ENCODE results near the gene FARSB.

FARSB gene

DNA sequence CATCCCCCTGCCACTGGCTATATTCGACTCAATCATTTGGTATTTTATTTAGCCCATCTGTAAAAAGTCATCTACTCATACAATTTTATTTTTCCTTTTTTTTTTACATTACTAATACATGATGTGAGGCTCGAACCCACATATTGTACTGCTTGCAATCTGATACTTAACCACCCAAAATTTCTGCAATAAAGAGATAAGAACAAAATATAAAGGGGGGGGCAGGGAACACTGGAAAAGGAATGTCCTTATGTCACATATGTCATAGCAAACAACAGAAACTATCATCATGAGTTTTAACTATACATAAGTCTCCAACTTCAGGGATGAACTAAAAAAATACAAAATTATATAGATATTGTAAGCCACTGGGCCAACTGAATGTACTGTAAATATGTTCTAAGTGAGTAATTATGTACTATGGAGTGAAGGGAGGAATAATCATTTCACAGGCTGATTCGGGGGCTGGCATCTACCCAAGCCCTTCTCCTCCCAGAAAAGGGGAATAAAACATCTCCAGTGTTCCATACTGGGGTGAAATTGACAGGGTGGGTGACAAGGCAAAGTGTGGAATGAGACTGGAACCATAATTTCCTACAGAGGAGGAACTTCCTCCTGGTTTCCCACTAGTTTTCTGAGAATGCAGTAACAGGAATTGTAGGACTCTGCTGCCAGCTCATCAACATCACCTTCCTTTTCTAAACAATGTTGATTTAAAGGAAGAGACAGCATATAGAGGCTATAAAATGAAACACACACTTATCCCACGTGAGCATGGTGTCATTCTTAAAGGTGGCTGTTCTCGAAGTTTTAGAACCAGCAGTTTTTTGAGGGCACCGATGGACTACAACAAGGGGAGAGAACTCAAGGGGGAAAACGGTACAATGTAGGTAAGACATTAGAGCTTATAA is 79.5 kb downstream of the FARSB start:
- H3K36me3 ChIP-seq (ENCODE audit: control insufficient read depth, insufficient read depth, low read length), result peaks cover 7% of the 10 kb centered on the region
- no peaks in the 10 kb centered on the region for H3K9me3 ChIP-seq (ENCODE audit: control insufficient read depth, insufficient read depth, low read length)
- no peak overlapping the region for H3K4me3 ChIP-seq (ENCODE audit: low read depth, low read length)
- H3K27ac ChIP-seq (ENCODE audit: low read depth, low read length), result no peak overlapping the region
- no peaks in the 10 kb centered on the region; the same call in 1 of the 2 replicates for H3K4me1 ChIP-seq (ENCODE audit: control insufficient read depth, insufficient read depth, low read length)
- H3K27me3 ChIP-seq (ENCODE audit: control insufficient read depth, insufficient read depth, low read length), result no peaks in the 10 kb centered on the region
- H3K9ac ChIP-seq (ENCODE audit: low read depth, low read length), result no peak overlapping the region

DNA sequence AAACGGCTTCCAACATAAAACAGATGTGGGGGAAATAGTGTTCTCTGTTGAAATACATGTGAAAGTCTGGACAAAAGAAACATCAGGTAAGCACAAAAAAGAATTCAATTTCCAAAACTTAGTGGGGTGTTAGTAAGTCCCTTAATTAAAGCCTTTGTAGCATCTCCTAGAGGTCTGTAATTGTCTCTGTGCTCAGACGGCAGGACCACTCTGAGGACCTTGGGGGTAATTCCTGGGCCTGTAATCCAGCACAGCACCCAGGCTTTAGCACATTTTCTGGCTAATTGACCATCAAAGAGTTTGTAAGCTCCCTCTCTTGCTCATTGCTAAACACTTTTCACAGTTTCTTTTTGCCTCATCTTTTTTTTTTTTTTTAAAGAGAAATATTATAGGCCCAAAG is 80.3 kb downstream of the FARSB start:
- Histone ChIP-seq H3K9ac (ENCODE audit: low read depth, low read length) (no peak overlapping the region), H3K27me3 (ENCODE audit: control insufficient read depth, insufficient read depth, low read length) (no peaks in the 10 kb centered on the region), H3K9me3 (ENCODE audit: control insufficient read depth, insufficient read depth, low read length) (no peaks in the 10 kb centered on the region), H3K4me1 (ENCODE audit: control insufficient read depth, insufficient read depth, low read length) (no peaks in the 10 kb centered on the region; the same call in 1 of the 2 replicates), H3K27ac (ENCODE audit: low read depth, low read length) (no peak overlapping the region), H3K36me3 (ENCODE audit: control insufficient read depth, insufficient read depth, low read length) (peaks cover 15% of the 10 kb centered on the region), H3K4me3 (ENCODE audit: low read depth, low read length) (no peak overlapping the region)

GRCh38 chr2:222572751-222573174 is 83.1 kb downstream of the FARSB start:
- H3K36me3 ChIP-seq (ENCODE audit: control insufficient read depth, insufficient read depth, low read length), result peaks cover 22% of the 10 kb centered on the region
- no peaks in the 10 kb centered on the region for H3K9me3 ChIP-seq (ENCODE audit: control insufficient read depth, insufficient read depth, low read length)
- no peak overlapping the region for H3K9ac ChIP-seq (ENCODE audit: low read depth, low read length)
- no peak overlapping the region for H3K27ac ChIP-seq (ENCODE audit: low read depth, low read length)
- no peak overlapping the region for H3K4me3 ChIP-seq (ENCODE audit: low read depth, low read length)
- H3K4me1 ChIP-seq (ENCODE audit: control insufficient read depth, insufficient read depth, low read length), result peaks cover 4% of the 10 kb centered on the region; the same call in 1 of the 2 replicates
- no peaks in the 10 kb centered on the region for H3K27me3 ChIP-seq (ENCODE audit: control insufficient read depth, insufficient read depth, low read length)

GRCh38 chr2:222572264-222572721 is 83.6 kb downstream of the FARSB start:
- Histone ChIP-seq H3K27ac (ENCODE audit: low read depth, low read length) (no peak overlapping the region), H3K36me3 (ENCODE audit: control insufficient read depth, insufficient read depth, low read length) (peaks cover 26% of the 10 kb centered on the region), H3K4me1 (ENCODE audit: control insufficient read depth, insufficient read depth, low read length) (0 out of 2 replicates have a peak, but pooled peaks cover 4% of the 10 kb centered on the region), H3K9me3 (ENCODE audit: control insufficient read depth, insufficient read depth, low read length) (no peaks in the 10 kb centered on the region), H3K9ac (ENCODE audit: low read depth, low read length) (no peak overlapping the region), H3K4me3 (ENCODE audit: low read depth, low read length) (no peak overlapping the region), H3K27me3 (ENCODE audit: control insufficient read depth, insufficient read depth, low read length) (no peaks in the 10 kb centered on the region)

DNA sequence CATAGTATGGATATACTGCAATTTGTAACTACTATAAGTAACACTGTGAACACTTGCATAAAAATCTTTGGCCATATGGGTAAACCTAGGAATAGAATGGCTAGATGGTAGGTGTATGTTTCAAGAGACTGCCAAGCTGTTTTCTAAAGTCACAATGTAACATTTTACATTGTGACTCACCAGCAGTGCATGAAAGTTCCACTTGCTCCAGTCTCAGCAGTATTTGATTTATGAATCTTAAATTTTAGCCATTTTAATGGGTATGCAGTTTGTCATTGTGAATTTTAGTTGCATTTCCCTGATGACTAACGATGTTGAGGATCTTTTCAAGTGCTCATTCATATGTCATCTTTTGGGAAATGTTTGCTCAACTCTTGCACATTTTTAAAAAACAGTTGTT is 86.1 kb downstream of the FARSB start:
- Histone ChIP-seq H3K27ac (ENCODE audit: low read depth, low read length) (no peak overlapping the region), H3K4me3 (ENCODE audit: low read depth, low read length) (no peak overlapping the region)

GRCh38 chr2:222568865-222569264 is 87.0 kb downstream of the FARSB start:
- Histone ChIP-seq H3K27ac (ENCODE audit: low read depth, low read length) (no peak overlapping the region), H3K4me1 (ENCODE audit: control insufficient read depth, insufficient read depth, low read length) (0 out of 2 replicates have a peak, but pooled peaks cover 4% of the 10 kb centered on the region), H3K9me3 (ENCODE audit: control insufficient read depth, insufficient read depth, low read length) (no peaks in the 10 kb centered on the region), H3K4me3 (ENCODE audit: low read depth, low read length) (no peak overlapping the region), H3K36me3 (ENCODE audit: control insufficient read depth, insufficient read depth, low read length) (peaks cover 30% of the 10 kb centered on the region), H3K9ac (ENCODE audit: low read depth, low read length) (no peak overlapping the region), H3K27me3 (ENCODE audit: control insufficient read depth, insufficient read depth, low read length) (no peaks in the 10 kb centered on the region)

More for the DNA sequence above, 86.1 kb downstream of the FARSB start:
- Histone ChIP-seq H3K27me3 (ENCODE audit: control insufficient read depth, insufficient read depth, low read length) (no peaks in the 10 kb centered on the region), H3K9me3 (ENCODE audit: control insufficient read depth, insufficient read depth, low read length) (no peaks in the 10 kb centered on the region), H3K9ac (ENCODE audit: low read depth, low read length) (no peak overlapping the region), H3K36me3 (ENCODE audit: control insufficient read depth, insufficient read depth, low read length) (peaks cover 30% of the 10 kb centered on the region), H3K4me1 (ENCODE audit: control insufficient read depth, insufficient read depth, low read length) (0 out of 2 replicates have a peak, but pooled peaks cover 4% of the 10 kb centered on the region)

DNA sequence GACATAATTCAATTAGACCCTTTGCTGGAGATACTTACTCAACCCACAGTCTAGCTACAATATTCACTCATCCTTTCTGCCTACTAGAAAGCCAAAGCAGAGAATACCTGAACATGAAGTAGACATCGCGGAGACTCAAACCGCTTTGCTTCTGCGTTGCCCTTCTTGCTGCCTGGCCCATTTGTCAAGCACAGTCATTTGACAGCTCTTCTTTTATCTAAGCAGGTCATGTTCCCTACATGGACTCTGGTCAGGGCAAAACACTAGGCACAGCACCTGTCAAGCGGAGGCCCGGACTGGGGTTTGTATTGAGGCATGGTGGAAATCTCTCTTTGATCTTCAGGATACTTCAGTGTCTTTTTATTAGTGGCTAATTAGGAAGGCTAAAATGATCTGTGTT is 89.7 kb downstream of the FARSB start:
- H3K36me3 ChIP-seq (ENCODE audit: control insufficient read depth, insufficient read depth, low read length), result peaks cover 21% of the 10 kb centered on the region
- no peaks in the 10 kb centered on the region for H3K9me3 ChIP-seq (ENCODE audit: control insufficient read depth, insufficient read depth, low read length)
- no peak overlapping the region for H3K9ac ChIP-seq (ENCODE audit: low read depth, low read length)
- H3K4me3 ChIP-seq (ENCODE audit: low read depth, low read length), result no peak overlapping the region
- H3K27ac ChIP-seq (ENCODE audit: low read depth, low read length), result no peak overlapping the region
- no peaks in the 10 kb centered on the region for H3K27me3 ChIP-seq (ENCODE audit: control insufficient read depth, insufficient read depth, low read length)
- H3K4me1 ChIP-seq (ENCODE audit: control insufficient read depth, insufficient read depth, low read length), result 0 out of 2 replicates have a peak, but pooled peaks cover 4% of the 10 kb centered on the region

GRCh38 chr2:222563936-222564335 is 92.0 kb downstream of the FARSB start:
- H3K27ac ChIP-seq (ENCODE audit: low read depth, low read length), result no peak overlapping the region
- H3K4me3 ChIP-seq (ENCODE audit: low read depth, low read length), result no peak overlapping the region
- peaks cover 11% of the 10 kb centered on the region for H3K36me3 ChIP-seq (ENCODE audit: control insufficient read depth, insufficient read depth, low read length)
- no peaks in the 10 kb centered on the region for H3K9me3 ChIP-seq (ENCODE audit: control insufficient read depth, insufficient read depth, low read length)
- H3K9ac ChIP-seq (ENCODE audit: low read depth, low read length), result no peak overlapping the region
- no peaks in the 10 kb centered on the region for H3K4me1 ChIP-seq (ENCODE audit: control insufficient read depth, insufficient read depth, low read length)
- no peaks in the 10 kb centered on the region for H3K27me3 ChIP-seq (ENCODE audit: control insufficient read depth, insufficient read depth, low read length)

- Histone ChIP-seq H3K27me3 (ENCODE audit: control insufficient read depth, insufficient read depth, low read length) (no peaks in the 10 kb centered on the region), H3K9me3 (ENCODE audit: control insufficient read depth, insufficient read depth, low read length) (no peaks in the 10 kb centered on the region), H3K4me1 (ENCODE audit: control insufficient read depth, insufficient read depth, low read length) (no peaks in the 10 kb centered on the region), H3K4me3 (ENCODE audit: low read depth, low read length) (no peak overlapping the region), H3K9ac (ENCODE audit: low read depth, low read length) (no peak overlapping the region), H3K36me3 (ENCODE audit: control insufficient read depth, insufficient read depth, low read length) (peaks cover 11% of the 10 kb centered on the region), H3K27ac (ENCODE audit: low read depth, low read length) (no peak overlapping the region)
These were observed 92.7 kb downstream of the FARSB start for GRCh38 chr2:222563106-222563718.

DNA sequence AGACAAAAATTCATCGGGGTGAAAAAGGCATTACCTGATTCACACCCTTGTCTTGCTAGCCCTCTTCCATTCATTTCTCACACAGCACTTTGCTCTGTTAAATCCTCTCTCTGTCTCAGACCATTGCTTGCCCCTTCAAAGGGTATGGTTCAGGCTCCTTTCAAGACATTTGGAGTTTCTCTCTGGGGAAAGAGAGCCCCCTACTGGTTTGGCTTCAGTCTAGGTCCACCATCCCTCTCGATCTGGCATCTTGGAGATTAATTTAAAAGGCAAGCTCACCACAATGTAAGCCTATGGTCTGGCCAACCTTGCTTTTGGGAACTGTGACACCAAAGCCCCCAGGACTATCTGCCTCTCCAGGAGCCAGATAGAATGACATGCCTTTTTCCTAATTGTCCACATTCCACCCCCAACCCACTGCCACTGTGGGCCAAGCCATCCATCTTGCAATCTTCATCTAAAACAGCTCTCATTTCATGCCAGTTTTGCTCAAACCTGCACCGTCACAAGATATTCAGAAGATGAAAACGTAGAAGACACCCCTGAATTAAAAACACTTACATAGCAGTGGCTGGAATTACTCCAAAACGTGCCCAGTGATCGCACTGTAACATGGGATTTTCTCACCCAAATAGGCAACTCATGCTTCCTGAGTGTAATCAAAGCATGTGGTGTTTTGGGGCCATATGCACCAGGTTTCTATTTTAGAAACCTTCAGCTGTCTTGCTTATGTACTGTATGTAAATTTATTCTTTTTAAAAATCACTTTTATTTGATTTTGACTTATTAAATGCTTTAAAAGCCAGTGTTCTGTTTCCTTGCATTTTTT is 93.9 kb downstream of the FARSB start:
- Histone ChIP-seq H3K27me3 (ENCODE audit: control insufficient read depth, insufficient read depth, low read length) (peaks cover 3% of the 10 kb centered on the region; the same call in 1 of the 2 replicates), H3K9me3 (ENCODE audit: control insufficient read depth, insufficient read depth, low read length) (no peaks in the 10 kb centered on the region), H3K9ac (ENCODE audit: low read depth, low read length) (no peak overlapping the region), H3K4me1 (ENCODE audit: control insufficient read depth, insufficient read depth, low read length) (no peaks in the 10 kb centered on the region), H3K27ac (ENCODE audit: low read depth, low read length) (no peak overlapping the region), H3K36me3 (ENCODE audit: control insufficient read depth, insufficient read depth, low read length) (peaks cover 2% of the 10 kb centered on the region; the same call in 1 of the 2 replicates), H3K4me3 (ENCODE audit: low read depth, low read length) (no peak overlapping the region)
